ENCODE data around the gene MAGI2. TPM values are rescaled to one million over a fixed set of nuclear protein-coding genes. Genes with fewer than 3 reads are reported as not detected.

Gene MAGI2
- total RNA-seq, 6 experiments from 2014 or later: 7.1 to 9.8 (median 8.5) TPM

GRCh38 chr7:78222001-78222751 lies 1231.3 kb downstream of the MAGI2 start:
- Mint-ChIP-seq H3K36me3 (ENCODE audit: low read depth) (peaks cover 10% of the 10 kb centered on the region; the same call in 1 of the 2 replicates), H3K27ac (peak overlapping the region; percentile 76), H3K4me3 (peak overlapping the region; percentile 70), H3K27me3 (ENCODE audit: insufficient read depth) (peaks cover 1% of the 10 kb centered on the region; the same call in 1 of the 2 replicates), H3K9me3 (no peaks in the 10 kb centered on the region), H3K4me1 (ENCODE audit: low read depth) (peaks cover 84% of the 10 kb centered on the region)
- TF ChIP-seq CTCF (IDR thresholded peaks at IDR 0.05): peak; percentile 58
- peak; percentile 77 for DNase-seq

GRCh38 chr7:78220754-78221153 lies 1232.7 kb downstream of the MAGI2 start:
- H3K36me3 Mint-ChIP-seq (ENCODE audit: low read depth): peaks cover 10% of the 10 kb centered on the region; the same call in 1 of the 2 replicates
- peak overlapping the region; percentile 22; the same call in 1 of the 2 replicates for H3K27ac Mint-ChIP-seq
- peaks cover 74% of the 10 kb centered on the region for H3K4me1 Mint-ChIP-seq (ENCODE audit: low read depth)
- TF ChIP-seq CTCF (IDR thresholded peaks at IDR 0.05): no peak
- no peak overlapping the region for H3K4me3 Mint-ChIP-seq
- DNase-seq: no peak
- peaks cover 3% of the 10 kb centered on the region; the same call in 1 of the 2 replicates for H3K27me3 Mint-ChIP-seq (ENCODE audit: insufficient read depth)
- H3K9me3 Mint-ChIP-seq: no peaks in the 10 kb centered on the region

- peaks cover 60% of the 10 kb centered on the region for H3K4me1 Mint-ChIP-seq (ENCODE audit: low read depth)
- H3K27me3 Mint-ChIP-seq (ENCODE audit: insufficient read depth): peaks cover 3% of the 10 kb centered on the region; the same call in 1 of the 2 replicates
- peak overlapping the region; percentile 2 for H3K4me3 Mint-ChIP-seq
- DNase-seq: peak; percentile 21
- TF ChIP-seq CTCF (IDR thresholded peaks at IDR 0.05): no peak
- H3K36me3 Mint-ChIP-seq (ENCODE audit: low read depth): peaks cover 10% of the 10 kb centered on the region; the same call in 1 of the 2 replicates
- peak overlapping the region; percentile 52; the same call in 1 of the 2 replicates for H3K27ac Mint-ChIP-seq
- no peaks in the 10 kb centered on the region for H3K9me3 Mint-ChIP-seq
Observed at GRCh38 chr7:78218876-78219275, 1234.6 kb downstream of the MAGI2 start.

GRCh38 chr7:78218051-78218450 lies 1235.4 kb downstream of the MAGI2 start:
- peak overlapping the region; percentile 22; the same call in 1 of the 2 replicates for H3K4me3 Mint-ChIP-seq
- peak; percentile 59 for DNase-seq
- TF ChIP-seq CTCF (IDR thresholded peaks at IDR 0.05): no peak
- peak overlapping the region; percentile 52; the same call in 1 of the 2 replicates for H3K27ac Mint-ChIP-seq
- peaks cover 57% of the 10 kb centered on the region for H3K4me1 Mint-ChIP-seq (ENCODE audit: low read depth)
- peaks cover 10% of the 10 kb centered on the region; the same call in 1 of the 2 replicates for H3K36me3 Mint-ChIP-seq (ENCODE audit: low read depth)
- H3K9me3 Mint-ChIP-seq: no peaks in the 10 kb centered on the region
- peaks cover 3% of the 10 kb centered on the region; the same call in 1 of the 2 replicates for H3K27me3 Mint-ChIP-seq (ENCODE audit: insufficient read depth)

GRCh38 chr7:78215199-78215598 lies 1238.3 kb downstream of the MAGI2 start:
- Mint-ChIP-seq H3K27me3 (ENCODE audit: insufficient read depth) (peaks cover 2% of the 10 kb centered on the region), H3K9me3 (no peaks in the 10 kb centered on the region), H3K36me3 (ENCODE audit: low read depth) (peaks cover 9% of the 10 kb centered on the region; the same call in 1 of the 2 replicates), H3K4me1 (ENCODE audit: low read depth) (peaks cover 38% of the 10 kb centered on the region), H3K4me3 (no peak overlapping the region), H3K27ac (no peak overlapping the region)
- no peak for TF ChIP-seq CTCF (IDR thresholded peaks at IDR 0.05)
- no peak for DNase-seq

Measured in HFFc6 (cell line).